Keratinocyte (primary cell): ENCODE results near the gene MAP3K10. TPM values are rescaled to one million over a fixed set of nuclear protein-coding genes. Genes with fewer than 3 reads are reported as not detected.

ENCODE experiments used
- DNase-seq: peaks from one replicate; pipeline ENCODE4 v3.0.0-alpha.2; 2011; ENCODE audit warnings: low read depth, missing footprints, low spot score
- FAIRE-seq: peaks from 2 replicates; lab custom pipeline; 2011; peaks lifted over from hg19 to GRCh38; lab: Jason Lieb, UNC
- H2AFZ ChIP-seq: 2 replicates; pipeline ENCODE4 v1.6.0; 2012; ENCODE audit warnings: low read length, control low read depth, inconsistent platforms; ENCODE audit not compliant: control insufficient read depth
- H3K27ac ChIP-seq: 2 replicates; pipeline ENCODE4 v1.5.1; 2011; ENCODE audit warnings: low read length; ENCODE audit not compliant: control insufficient read depth, insufficient read depth
- H3K27me3 ChIP-seq: 3 replicates; pipeline ENCODE4 v1.6.0; 2011; ENCODE audit warnings: low read length; ENCODE audit not compliant: control insufficient read depth, insufficient read depth; ENCODE audit errors: extremely low read depth
- H3K36me3 ChIP-seq, 2 experiments: 2 replicates in 1 of 2; 3 replicates in 1 of 2; pipeline ENCODE4 v1.5.1; 2011; ENCODE audit warnings: low read length in 2 of 2, mild to moderate bottlenecking in 1 of 2; ENCODE audit not compliant: control insufficient read depth in 2 of 2, insufficient read depth in 2 of 2; ENCODE audit errors: extremely low read depth in 1 of 2
- H3K4me1 ChIP-seq: 3 replicates; pipeline ENCODE4 v1.5.1; 2011; ENCODE audit warnings: low read length; ENCODE audit not compliant: control insufficient read depth, insufficient read depth; ENCODE audit errors: extremely low read depth
- H3K4me2 ChIP-seq: 3 replicates; pipeline ENCODE4 v1.6.0; 2011; ENCODE audit warnings: low read depth, low read length; ENCODE audit not compliant: control insufficient read depth, insufficient read depth; ENCODE audit errors: extremely low read depth
- H3K4me3 ChIP-seq, 3 experiments: fragments of 200-600 bp in 1 of 3; sonication (generic) in 1 of 3; 2 replicates in 2 of 3; 3 replicates in 1 of 3; pipeline ENCODE4 v1.5.1; 2011 to 2016; ENCODE audit warnings: low read length in 3 of 3, mild to moderate bottlenecking in 3 of 3, control low read depth in 2 of 3, inconsistent platforms in 1 of 3, low read depth in 1 of 3, mixed read lengths in 1 of 3, mixed run types in 1 of 3, moderate library complexity in 1 of 3; ENCODE audit not compliant: control insufficient read depth in 2 of 3, insufficient read depth in 2 of 3; ENCODE audit errors: extremely low read depth in 1 of 3
- H3K79me2 ChIP-seq: 2 replicates; pipeline ENCODE4 v1.6.0; 2012; ENCODE audit warnings: low read length; ENCODE audit not compliant: control insufficient read depth, insufficient read depth
- H3K9ac ChIP-seq: 3 replicates; pipeline ENCODE4 v1.6.0; 2011; ENCODE audit warnings: low read length; ENCODE audit not compliant: control insufficient read depth, insufficient read depth; ENCODE audit errors: extremely low read depth
- H3K9me1 ChIP-seq: 3 replicates; pipeline ENCODE4 v1.6.0; 2011; ENCODE audit warnings: low read length; ENCODE audit not compliant: control insufficient read depth, insufficient read depth; ENCODE audit errors: extremely low read depth
- H3K9me3 ChIP-seq: 2 replicates; pipeline ENCODE4 v1.5.1; 2012; ENCODE audit warnings: low read depth, low read length; ENCODE audit not compliant: control insufficient read depth
- H4K20me1 ChIP-seq: 3 replicates; pipeline ENCODE4 v1.6.0; 2011; ENCODE audit warnings: low read length; ENCODE audit not compliant: control insufficient read depth, insufficient read depth; ENCODE audit errors: extremely low read depth
- CTCF ChIP-seq, 3 experiments: IDR thresholded peaks in 1 of 3; conservative IDR thresholded peaks in 1 of 3; optimal IDR thresholded peaks in 1 of 3; 2 replicates in 2 of 3; 3 replicates in 1 of 3; pipeline versions ENCODE3 to v1.5.1; 2011; ENCODE audit warnings: low read length in 3 of 3, mild to moderate bottlenecking in 3 of 3, moderate library complexity in 2 of 3, control low read depth in 1 of 3, inconsistent platforms in 1 of 3; ENCODE audit not compliant: insufficient read depth in 2 of 3; ENCODE audit errors: extremely low read depth in 1 of 3
- EZH2 ChIP-seq: IDR thresholded peaks from one replicate; pipeline ENCODE4 v1.6.1; 2012; ENCODE audit warnings: inconsistent platforms, mild to moderate bottlenecking, low read length, moderate library complexity
- dilution Hi-C: fragments of 300-500 bp; cut with MboI; formaldehyde crosslinking; loops from one replicate; pipeline ENCODE4 v1.7.0; 2020; ENCODE audit warnings: low sequenced_read_pairs; ENCODE audit not compliant: extremely low pct_ligation_motif_present
- polyA plus RNA-seq, 5 experiments: library from polyadenylated mRNA; depleted of rRNA in 3 of 5; stranded (reverse) in 3 of 5; stranded (forward) in 1 of 5; unstranded in 1 of 5; fragments of >200 nt; gene quantifications; 1 replicate in 1 of 5; 2 replicates in 3 of 5; 3 replicates in 1 of 5; pipeline versions ENCODE4 v1.2.1 to v1.2.3, GENCODE V29; 2011 to 2012; ENCODE audit warnings: missing spikeins in 2 of 5, low read depth in 1 of 5, low replicate concordance in 1 of 5

MAP3K10 gene
- polyA plus RNA-seq, 1 donor (not counting 4 experiments of a cell fraction or from before 2014, with no cell fraction given): 2.9 TPM

GRCh38 chr19:40224342-40225150, 33.3 kb downstream of the MAP3K10 start:
- no peak overlapping the region for H3K9ac ChIP-seq
- H2AFZ ChIP-seq: no peak overlapping the region
- DNase-seq: no peak
- dilution Hi-C loops: no loop called here
- no peaks in the 10 kb centered on the region for H3K9me3 ChIP-seq
- no peaks in the 10 kb centered on the region for H3K79me2 ChIP-seq
- no peak for FAIRE-seq
- TF ChIP-seq EZH2 (no peak), CTCF (optimal IDR thresholded peaks at IDR 0.05 in 1 of 3, IDR thresholded peaks at IDR 0.05 in 1 of 3, conservative IDR thresholded peaks at IDR 0.05 in 1 of 3; ENCODE audit: extremely low read depth in 1 of 3, insufficient read depth in 2 of 3, low read length in 3 of 3) (no peak)
- no peaks in the 10 kb centered on the region for H3K36me3 ChIP-seq
- H3K27ac ChIP-seq: no peak overlapping the region
- no peaks in the 10 kb centered on the region for H3K9me1 ChIP-seq
- H4K20me1 ChIP-seq: no peaks in the 10 kb centered on the region
- peaks cover 3% of the 10 kb centered on the region for H3K4me1 ChIP-seq
- no peak overlapping the region for H3K4me2 ChIP-seq
- H3K4me3 ChIP-seq: no peak overlapping the region
- peaks cover 19% of the 10 kb centered on the region for H3K27me3 ChIP-seq

GRCh38 chr19:40225440-40226305, 34.4 kb downstream of the MAP3K10 start:
- Histone ChIP-seq H3K79me2 (no peaks in the 10 kb centered on the region), H3K4me1 (no peaks in the 10 kb centered on the region), H3K27me3 (peaks cover 19% of the 10 kb centered on the region), H3K9me3 (no peaks in the 10 kb centered on the region), H3K27ac (no peak overlapping the region), H3K9ac (no peak overlapping the region), H3K9me1 (no peaks in the 10 kb centered on the region), H3K36me3 (no peaks in the 10 kb centered on the region), H3K4me2 (peak overlapping the region; percentile 39), H3K4me3 (no peak overlapping the region), H4K20me1 (no peaks in the 10 kb centered on the region), H2AFZ (peak overlapping the region; percentile 67)
- FAIRE-seq (no peak), DNase-seq (no peak)
- dilution Hi-C loops: no loop called here
- peak in 1 of 3 experiments; percentile 19 for TF ChIP-seq CTCF (optimal IDR thresholded peaks at IDR 0.05 in 1 of 3, IDR thresholded peaks at IDR 0.05 in 1 of 3, conservative IDR thresholded peaks at IDR 0.05 in 1 of 3; ENCODE audit: extremely low read depth in 1 of 3, insufficient read depth in 2 of 3, low read length in 3 of 3)
- TF ChIP-seq EZH2: no peak
